ENCODE data around the gene PTPRN2. TPM values are rescaled to one million over a fixed set of nuclear protein-coding genes. Genes with fewer than 3 reads are reported as not detected.

The PTPRN2 gene
- total RNA-seq, 1 donor from 2014 or later, result 11.4 TPM

DNA sequence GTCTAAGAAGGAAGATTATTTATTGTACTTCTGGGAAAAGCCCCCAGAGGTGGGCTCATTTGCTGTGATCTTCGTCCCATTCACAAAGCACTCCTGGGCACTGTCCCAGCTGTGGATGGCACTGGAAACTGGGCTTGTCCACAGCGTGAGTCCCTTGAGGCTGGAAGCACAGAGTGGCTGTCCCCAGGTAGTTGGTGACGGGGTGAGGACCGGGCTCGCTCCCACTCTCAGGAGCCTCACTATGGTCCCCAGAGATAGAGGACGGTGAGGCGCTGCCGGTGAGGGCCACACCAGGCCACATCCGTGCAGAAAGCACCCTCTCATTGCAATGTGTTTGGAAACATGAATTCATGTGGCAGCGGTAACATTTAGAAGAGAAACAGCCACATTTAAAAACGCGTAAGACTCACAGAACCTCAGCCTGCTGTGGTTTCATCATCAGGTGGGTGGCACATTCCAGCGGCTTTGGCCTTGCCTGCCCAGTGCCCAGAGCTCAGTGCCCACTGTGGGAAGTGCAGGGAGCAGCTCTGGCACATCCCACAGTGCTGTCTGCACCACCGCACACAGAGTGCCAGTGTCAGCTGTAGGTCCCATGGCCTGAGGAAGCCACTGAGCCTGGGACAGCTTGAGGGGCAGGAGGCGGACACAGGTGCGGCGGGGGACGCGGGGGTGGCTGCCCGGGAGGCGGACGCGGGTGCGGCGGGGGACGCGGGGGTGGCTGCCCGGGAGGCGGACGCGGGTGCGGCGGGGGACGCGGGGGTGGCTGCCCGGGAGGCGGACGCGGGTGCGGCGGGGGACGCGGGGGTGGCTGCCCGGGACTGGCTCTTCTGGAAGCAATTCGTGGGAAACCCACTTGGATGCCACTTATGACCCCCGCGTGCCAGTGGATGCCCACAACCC, 801.0 kb downstream of the PTPRN2 start:
- no peaks in the 10 kb centered on the region for H3K9me3 Mint-ChIP-seq (ENCODE audit: low read depth)
- no peak overlapping the region for H3K27ac Mint-ChIP-seq
- no peak overlapping the region for H3K4me3 Mint-ChIP-seq (ENCODE audit: low read depth)
- no peaks in the 10 kb centered on the region for H3K36me3 Mint-ChIP-seq (ENCODE audit: insufficient read depth)
- no peak for DNase-seq (ENCODE audit: low spot score, unreplicated experiment)
- no peaks in the 10 kb centered on the region for H3K4me1 Mint-ChIP-seq (ENCODE audit: low read depth)
- peaks cover 12% of the 10 kb centered on the region for H3K27me3 Mint-ChIP-seq
- TF ChIP-seq, protein P1, sequence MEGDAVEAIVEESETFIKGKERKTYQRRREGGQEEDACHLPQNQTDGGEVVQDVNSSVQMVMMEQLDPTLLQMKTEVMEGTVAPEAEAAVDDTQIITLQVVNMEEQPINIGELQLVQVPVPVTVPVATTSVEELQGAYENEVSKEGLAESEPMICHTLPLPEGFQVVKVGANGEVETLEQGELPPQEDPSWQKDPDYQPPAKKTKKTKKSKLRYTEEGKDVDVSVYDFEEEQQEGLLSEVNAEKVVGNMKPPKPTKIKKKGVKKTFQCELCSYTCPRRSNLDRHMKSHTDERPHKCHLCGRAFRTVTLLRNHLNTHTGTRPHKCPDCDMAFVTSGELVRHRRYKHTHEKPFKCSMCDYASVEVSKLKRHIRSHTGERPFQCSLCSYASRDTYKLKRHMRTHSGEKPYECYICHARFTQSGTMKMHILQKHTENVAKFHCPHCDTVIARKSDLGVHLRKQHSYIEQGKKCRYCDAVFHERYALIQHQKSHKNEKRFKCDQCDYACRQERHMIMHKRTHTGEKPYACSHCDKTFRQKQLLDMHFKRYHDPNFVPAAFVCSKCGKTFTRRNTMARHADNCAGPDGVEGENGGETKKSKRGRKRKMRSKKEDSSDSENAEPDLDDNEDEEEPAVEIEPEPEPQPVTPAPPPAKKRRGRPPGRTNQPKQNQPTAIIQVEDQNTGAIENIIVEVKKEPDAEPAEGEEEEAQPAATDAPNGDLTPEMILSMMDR (IDR thresholded peaks at IDR 0.05; ENCODE audit: unreplicated experiment), result no peak

DNA sequence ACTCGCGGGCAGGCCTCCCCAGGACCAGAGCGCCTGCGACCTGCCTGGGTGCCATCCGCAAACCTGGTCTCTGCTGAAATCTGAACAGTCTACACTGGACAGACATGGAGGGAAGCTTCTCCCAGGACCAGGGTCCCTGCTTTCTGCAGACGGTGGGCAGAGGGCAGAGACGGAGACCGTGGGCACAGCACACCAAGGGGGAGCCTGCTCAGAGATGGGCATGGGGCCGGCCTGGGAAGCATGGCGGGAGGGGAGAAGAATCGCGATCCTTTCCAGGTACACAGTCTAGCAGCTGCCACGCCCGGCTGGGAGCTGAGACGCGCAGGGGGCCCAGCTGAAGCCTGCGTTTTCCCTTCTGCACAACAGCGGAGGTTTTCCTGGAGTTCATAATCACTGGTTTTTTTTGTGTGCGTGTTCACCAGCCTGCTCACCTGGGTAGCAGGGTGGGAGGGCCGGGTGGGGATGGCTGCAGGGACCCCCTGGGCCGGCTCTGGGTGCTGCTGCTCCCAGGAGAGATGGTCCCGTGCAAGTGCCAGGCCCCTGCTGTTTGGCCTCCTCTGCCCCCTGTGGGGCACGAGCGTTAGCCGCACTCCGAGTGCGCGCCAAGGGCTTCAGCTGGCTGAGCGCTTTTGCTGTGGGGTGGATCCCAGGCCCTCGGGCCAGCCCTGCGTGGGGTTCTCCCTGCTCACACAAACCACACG, 802.0 kb downstream of the PTPRN2 start:
- no peak for DNase-seq (ENCODE audit: low spot score, unreplicated experiment)
- no peaks in the 10 kb centered on the region for H3K9me3 Mint-ChIP-seq (ENCODE audit: low read depth)
- H3K4me1 Mint-ChIP-seq (ENCODE audit: low read depth), result no peaks in the 10 kb centered on the region
- H3K36me3 Mint-ChIP-seq (ENCODE audit: insufficient read depth), result no peaks in the 10 kb centered on the region
- no peak overlapping the region for H3K27ac Mint-ChIP-seq
- H3K4me3 Mint-ChIP-seq (ENCODE audit: low read depth), result no peak overlapping the region
- TF ChIP-seq, protein P1 (IDR thresholded peaks at IDR 0.05; ENCODE audit: unreplicated experiment), result no peak
- peaks cover 16% of the 10 kb centered on the region for H3K27me3 Mint-ChIP-seq

DNA sequence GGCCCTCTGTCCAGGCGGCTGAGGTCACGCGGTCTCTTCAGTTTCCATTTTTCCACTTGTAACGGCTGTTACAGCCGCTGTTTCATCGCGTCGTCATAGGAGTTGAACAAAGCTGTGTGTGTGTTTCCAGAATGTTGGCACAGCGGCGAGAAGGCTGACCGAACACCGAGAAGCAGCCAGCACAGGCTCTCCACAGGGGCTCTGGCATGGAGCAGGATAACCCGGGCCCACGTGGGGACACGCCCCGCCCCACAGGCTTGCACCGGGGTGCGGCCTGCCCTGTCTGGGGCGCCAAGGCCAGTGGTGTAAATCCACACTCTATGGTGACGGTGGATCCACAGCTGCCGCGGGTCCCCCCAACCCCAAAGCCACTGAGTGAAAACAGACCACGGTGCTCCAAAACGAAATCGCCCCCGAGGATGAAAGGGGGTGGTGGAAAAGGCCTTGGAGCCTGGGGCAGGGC, 802.6 kb downstream of the PTPRN2 start:
- no peaks in the 10 kb centered on the region for H3K9me3 Mint-ChIP-seq (ENCODE audit: low read depth)
- H3K4me3 Mint-ChIP-seq (ENCODE audit: low read depth), result no peak overlapping the region
- no peak for DNase-seq (ENCODE audit: low spot score, unreplicated experiment)
- H3K27ac Mint-ChIP-seq, result no peak overlapping the region
- H3K27me3 Mint-ChIP-seq, result peaks cover 18% of the 10 kb centered on the region
- H3K4me1 Mint-ChIP-seq (ENCODE audit: low read depth), result no peaks in the 10 kb centered on the region
- TF ChIP-seq, protein P1 (IDR thresholded peaks at IDR 0.05; ENCODE audit: unreplicated experiment), result no peak
- no peaks in the 10 kb centered on the region for H3K36me3 Mint-ChIP-seq (ENCODE audit: insufficient read depth)

DNA sequence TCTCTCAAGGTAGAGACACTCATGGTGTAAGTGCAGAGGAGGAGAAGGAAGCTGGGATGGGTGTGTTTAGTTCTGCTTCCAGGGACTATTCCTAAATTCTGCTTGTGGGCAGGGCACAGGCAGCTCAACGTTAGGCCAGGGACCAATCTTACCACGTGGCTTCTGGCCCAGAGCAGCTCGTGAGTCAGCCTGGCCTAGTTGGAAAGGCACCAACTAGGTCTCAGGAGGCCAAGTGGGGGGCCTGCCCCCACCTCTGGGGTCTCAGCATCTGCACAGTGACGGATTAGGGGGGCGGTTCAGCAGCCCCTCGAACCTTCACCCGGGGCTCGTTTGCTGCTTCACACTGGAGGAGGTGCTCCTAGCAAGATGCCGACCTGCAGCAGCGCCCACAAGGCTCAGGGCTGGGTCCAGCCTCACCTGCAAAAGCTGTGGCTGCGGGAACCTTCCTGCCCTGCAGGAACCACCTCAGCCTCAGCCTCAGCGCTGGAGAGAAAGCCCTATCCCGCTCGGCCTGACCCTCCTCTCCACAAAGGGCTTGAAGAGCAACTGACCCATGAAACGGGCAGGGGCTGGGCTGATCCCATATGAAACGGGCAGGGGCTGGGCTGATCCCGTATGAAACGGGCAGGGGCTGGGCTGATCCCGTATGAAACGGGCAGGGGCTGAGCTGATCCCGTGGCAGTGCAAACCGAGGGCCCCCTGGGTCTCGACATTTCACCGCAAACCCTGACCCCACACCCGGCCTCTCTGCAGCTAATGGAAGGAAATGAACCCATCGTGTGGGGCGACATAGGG, 803.4 kb downstream of the PTPRN2 start:
- Mint-ChIP-seq H3K9me3 (ENCODE audit: low read depth) (no peaks in the 10 kb centered on the region), H3K36me3 (ENCODE audit: insufficient read depth) (no peaks in the 10 kb centered on the region), H3K4me1 (ENCODE audit: low read depth) (no peaks in the 10 kb centered on the region), H3K4me3 (ENCODE audit: low read depth) (no peak overlapping the region), H3K27ac (no peak overlapping the region), H3K27me3 (peaks cover 21% of the 10 kb centered on the region)
- no peak for DNase-seq (ENCODE audit: low spot score, unreplicated experiment)
- TF ChIP-seq, protein P1 (IDR thresholded peaks at IDR 0.05; ENCODE audit: unreplicated experiment), result no peak

DNA sequence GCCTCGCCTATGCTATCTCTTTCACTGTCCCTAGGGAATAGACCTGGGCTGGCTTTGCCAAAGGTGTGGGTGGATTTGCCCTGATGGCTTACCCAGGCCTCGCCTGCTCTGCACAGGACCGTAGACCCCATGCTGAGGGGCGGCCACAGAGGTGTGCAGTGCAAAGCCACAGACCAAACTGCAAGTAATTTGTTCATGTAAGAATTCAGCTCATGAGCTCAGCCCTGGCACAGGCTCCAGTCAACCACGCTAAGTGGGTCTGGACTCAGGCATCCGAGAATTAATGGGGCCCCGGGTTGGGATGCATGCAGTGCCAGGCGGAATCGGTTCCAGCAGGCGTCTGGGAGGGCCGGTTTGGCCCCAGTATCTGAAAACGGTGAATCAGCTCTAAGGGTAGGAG, 805.6 kb downstream of the PTPRN2 start:
- no peaks in the 10 kb centered on the region for H3K36me3 Mint-ChIP-seq (ENCODE audit: insufficient read depth)

More for the DNA sequence above, 805.6 kb downstream of the PTPRN2 start:
- Mint-ChIP-seq H3K9me3 (ENCODE audit: low read depth) (no peaks in the 10 kb centered on the region), H3K4me1 (ENCODE audit: low read depth) (no peaks in the 10 kb centered on the region), H3K4me3 (ENCODE audit: low read depth) (no peak overlapping the region), H3K27me3 (peaks cover 31% of the 10 kb centered on the region), H3K27ac (no peak overlapping the region)
- no peak for DNase-seq (ENCODE audit: low spot score, unreplicated experiment)
- TF ChIP-seq, protein P1 (IDR thresholded peaks at IDR 0.05; ENCODE audit: unreplicated experiment), result no peak
